ENCODE data around the gene EIF3L. TPM values are rescaled to one million over a fixed set of nuclear protein-coding genes. Genes with fewer than 3 reads are reported as not detected.
"Not testable (repeated sequence)": the region's sequence is repeated elsewhere in the genome, so short reads cannot be mapped to it uniquely, and the experiment has no call there.

The EIF3L gene
- polyA plus RNA-seq (2012; ENCODE audit: insufficient read depth, insufficient read length) = 862 TPM

DNA sequence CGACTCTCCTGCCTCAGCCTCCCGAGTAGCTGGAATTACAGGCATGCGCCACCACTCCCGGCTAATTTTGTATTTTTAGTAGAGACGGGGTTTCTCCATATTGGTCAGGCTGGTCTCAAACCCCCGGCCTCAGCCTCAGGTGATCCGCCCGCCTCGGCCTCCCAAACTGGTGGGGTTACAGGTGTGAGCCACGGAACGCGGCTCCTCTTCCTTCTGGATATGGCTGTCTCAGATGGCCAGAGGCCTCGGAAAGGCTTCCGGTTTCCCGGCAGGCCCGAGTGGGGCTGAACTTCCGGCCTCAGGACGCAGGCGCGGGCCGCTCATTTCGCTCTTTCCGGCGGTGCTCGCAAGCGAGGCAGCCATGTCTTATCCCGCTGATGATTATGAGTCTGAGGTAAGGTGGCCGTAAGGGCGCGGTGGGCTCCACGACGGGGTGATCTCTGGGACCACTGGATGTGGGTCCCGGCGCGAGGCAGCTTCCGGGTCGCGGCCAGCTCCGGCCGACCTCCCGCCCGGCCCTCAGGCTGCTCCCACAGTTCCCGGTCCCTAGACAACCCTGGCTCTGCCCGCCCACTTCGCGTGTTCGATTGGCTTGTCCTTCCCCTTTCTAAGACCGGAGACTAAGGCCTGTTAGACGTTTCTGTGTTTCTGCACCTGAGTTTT, at the start of gene EIF3L:
Gene EIF3L, plus strand, starts transcription at position 331 of the 663 bp plus-strand sequence. Its CDS starts 31 bp downstream, at position 362.
- DNase-seq (ENCODE audit: low read depth, low spot score) = peak; percentile 81
- peak within 1 kb of the TSS; percentile 100 for H3K4me3 ChIP-seq (ENCODE audit: low read length)

DNA sequence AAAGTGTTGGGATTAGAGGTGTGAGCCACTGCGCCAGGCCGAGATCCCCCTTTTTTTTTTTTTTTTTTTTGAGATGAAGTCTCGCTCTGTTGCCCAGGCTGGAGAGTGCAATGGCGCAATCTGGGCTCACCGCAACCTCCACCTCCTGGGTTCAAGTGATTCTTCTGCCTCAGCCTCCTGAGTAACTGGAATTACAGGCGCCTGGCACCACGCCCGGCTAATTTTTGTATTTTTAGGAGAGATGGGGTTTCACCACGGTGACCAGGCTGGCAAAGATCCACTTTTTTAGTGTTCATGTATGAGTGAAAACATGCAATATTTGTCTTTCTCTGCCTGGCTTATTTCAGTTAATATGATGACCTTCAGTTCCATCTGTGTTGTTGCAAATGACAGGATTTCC, 49.2 kb upstream of the EIF3L start:
- not testable (repeated sequence) for H3K4me3 ChIP-seq (ENCODE audit: low read length); DNase-seq (ENCODE audit: low read depth, low spot score)

DNA sequence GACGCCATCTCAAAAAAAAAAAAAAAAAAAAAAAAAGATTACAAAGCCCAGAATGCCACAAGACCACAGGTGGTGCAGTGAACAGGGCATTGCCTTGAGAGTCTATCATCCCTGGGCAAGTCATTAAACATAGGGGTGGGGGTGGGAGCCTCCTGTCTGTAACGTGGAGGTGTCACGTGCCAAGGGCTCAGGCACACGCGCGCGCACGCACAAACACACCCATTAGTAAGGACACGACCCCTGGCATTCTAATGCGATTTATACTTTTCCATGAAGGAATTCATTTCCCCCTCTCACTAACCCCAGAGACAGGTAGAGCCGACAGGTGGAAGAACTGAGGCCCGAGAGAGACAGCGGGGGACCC, 47.3 kb upstream of the EIF3L start:
- peak overlapping the region; percentile 53 for H3K4me3 ChIP-seq (ENCODE audit: low read length)
- no peak for DNase-seq (ENCODE audit: low read depth, low spot score)

DNA sequence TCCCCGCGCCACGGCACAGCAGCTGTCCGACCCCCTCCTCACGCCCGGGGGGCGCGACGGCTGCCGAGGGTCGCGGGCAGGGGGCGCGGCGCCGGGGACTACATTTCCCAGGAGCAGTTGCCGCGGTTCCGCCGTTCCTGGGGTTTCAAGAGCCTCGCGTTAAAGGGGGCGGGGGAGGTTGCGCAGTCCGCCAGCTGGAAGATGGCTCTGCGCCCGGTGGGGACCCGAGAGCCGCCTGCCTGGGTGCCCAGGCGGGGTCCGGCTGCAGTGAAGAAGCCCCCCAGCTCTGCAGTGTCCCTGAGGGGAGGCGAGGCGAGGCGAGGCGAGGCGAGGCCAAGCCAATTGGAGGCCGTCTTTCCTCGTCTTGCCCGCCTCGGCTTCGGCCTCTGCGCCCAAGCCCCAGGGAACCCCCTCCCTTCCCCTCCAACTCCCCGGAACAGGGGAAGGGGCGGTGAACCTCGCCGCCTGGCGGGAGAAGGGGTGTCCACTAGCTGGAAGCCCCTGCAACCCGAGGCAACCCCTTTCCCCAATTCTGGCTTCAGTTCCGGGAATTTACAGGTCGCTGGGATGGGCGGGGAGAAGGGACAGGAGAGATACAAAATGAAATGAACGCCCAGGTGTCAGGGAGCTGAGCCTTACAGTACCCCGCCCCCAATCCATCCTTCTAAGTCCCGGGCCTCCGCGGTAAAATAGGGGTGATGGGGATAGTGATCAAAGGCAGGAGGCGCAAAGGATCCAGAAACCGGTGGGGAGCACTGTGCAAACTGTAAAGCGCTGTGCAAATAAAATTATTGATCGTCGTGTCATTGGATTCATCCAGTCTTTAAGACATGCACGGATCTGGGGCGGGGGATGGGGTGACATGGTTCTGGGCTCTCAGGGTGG, 46.7 kb upstream of the EIF3L start:
- peak overlapping the region; percentile 53 for H3K4me3 ChIP-seq (ENCODE audit: low read length)
- no peak for DNase-seq (ENCODE audit: low read depth, low spot score)

DNA sequence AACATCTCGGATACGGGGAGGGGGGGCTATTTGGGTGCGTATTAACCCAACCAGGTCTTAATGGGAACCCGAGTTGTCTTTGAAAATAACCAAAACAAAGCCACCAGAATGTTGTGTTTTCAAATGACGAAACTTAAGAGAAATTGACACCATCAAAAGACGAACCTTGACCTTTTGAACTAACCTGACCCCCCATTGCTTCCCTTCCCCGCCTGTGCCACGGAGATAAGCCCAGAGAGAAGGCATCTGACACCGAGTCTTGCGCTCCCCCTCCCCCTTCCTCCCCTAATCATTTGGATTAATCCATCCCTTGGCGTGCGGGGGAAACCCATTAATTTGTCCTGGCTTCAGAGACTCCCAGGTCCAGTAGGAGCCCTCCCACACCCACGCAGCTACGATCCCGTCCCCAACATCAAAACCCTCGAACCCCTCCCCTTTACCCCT, 46.0 kb upstream of the EIF3L start:
- no peak for DNase-seq (ENCODE audit: low read depth, low spot score)
- no peak overlapping the region; the same call in 1 of the 2 replicates for H3K4me3 ChIP-seq (ENCODE audit: low read length)

DNA sequence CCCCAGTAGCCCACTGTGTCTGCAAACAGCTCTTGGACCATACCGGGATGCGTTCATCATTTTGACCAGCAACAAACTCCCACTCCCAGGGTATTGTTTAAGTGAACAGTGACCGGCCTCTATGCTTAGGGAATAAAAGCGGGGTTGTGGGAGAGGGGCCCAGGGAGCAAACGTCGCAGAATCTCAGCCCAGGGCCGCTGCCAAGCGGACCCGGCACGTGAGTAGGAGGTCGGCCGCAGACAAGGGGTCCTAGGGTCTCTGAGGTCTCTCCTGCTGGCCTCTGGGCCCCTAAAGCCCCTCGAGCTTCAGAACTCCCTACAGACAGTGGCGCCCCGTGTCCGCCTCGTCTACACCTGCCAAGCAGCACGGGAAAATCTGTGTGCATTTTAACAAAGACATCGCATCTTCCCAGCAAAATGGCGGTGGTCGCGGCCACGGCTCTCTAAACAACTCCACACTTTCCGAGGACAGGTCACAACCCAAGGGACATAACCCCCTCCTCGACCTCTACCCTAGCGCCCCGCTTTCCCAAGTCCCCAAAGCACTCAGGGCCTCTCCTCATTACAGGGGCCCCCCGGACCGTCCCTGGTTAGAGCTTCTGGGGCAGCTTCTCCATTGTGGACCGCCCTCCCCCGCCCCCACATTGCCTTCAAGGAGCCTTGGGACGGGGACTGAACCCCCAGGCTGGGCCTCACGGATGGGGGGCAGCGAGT, 45.4 kb upstream of the EIF3L start:
- H3K4me3 ChIP-seq (ENCODE audit: low read length) = peak overlapping the region; percentile 57
- DNase-seq (ENCODE audit: low read depth, low spot score) = no peak

DNA sequence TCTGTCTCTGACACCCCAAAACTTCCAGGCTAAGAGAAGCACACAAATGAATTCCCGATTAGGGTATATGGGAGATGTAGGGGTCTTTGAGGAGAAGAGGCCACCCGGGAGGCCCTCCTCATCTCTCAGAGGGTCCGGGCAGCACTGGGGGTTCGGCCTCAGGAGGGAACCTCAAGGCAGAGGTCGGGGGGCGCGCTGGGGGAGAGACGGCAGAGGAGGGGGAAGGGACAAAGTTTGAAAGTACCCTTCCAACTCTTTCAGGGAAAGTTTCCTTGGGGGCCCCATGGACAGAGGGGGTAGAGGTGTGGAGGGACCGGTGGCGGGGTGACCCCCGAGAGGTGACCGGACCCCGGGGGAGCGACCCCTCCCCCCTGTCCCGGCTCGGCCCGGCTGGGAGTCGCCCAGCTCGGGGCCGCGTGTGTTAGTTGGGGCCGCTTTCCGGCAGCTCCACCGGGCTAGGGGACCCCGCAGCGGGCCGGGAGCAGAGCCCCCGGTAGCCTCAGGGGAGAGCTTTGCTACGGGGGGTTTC, 44.8 kb upstream of the EIF3L start:
- no peak for DNase-seq (ENCODE audit: low read depth, low spot score)
- H3K4me3 ChIP-seq (ENCODE audit: low read length) = peak overlapping the region; percentile 57

DNA sequence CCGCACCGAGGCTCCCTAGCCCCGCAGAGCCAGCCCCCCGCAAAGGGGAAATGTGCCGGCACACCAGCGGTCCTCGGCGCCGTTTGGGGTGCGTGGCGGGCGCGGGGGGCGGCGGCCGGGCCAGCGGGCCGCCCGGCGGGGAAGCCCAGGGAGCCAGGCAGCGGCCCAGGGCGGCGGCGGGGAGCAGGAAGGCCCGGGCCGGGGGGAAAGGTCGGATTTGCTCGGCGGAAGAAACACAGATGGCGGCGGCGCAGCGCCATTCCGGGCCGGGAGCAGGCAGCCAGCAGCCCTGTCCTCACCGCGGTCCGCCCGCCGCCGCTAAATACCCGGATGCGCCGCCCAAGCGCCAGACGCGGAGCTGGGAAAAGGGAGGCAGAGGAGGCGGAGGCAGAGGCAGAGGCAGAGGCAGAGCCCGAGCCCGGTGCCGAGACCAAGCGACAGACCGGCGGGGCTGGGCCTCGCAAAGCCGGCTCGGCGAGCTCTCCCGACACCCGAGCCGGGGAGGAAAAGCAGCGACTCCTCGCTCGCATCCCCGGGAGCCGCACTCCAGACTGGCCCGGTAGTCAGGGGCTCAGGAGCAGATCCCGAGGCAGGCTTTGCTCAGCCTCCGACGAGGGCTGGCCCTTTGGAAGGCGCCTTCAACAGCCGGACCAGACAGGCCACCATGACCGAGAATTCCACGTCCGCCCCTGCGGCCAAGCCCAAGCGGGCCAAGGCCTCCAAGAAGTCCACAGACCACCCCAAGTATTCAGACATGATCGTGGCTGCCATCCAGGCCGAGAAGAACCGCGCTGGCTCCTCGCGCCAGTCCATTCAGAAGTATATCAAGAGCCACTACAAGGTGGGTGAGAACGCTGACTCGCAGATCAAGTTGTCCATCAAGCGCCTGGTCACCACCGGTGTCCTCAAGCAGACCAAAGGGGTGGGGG, 44.1 kb upstream of the EIF3L start:
- peak; percentile 66 for DNase-seq (ENCODE audit: low read depth, low spot score)
- H3K4me3 ChIP-seq (ENCODE audit: low read length) = peak overlapping the region; percentile 57

DNA sequence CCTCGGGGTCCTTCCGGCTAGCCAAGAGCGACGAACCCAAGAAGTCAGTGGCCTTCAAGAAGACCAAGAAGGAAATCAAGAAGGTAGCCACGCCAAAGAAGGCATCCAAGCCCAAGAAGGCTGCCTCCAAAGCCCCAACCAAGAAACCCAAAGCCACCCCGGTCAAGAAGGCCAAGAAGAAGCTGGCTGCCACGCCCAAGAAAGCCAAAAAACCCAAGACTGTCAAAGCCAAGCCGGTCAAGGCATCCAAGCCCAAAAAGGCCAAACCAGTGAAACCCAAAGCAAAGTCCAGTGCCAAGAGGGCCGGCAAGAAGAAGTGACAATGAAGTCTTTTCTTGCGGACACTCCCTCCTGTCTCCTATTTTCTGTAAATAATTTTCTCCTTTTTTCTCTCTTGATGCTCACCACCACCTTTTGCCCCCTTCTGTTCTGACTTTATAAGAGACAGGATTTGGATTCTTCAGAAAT, 43.4 kb upstream of the EIF3L start:
- peak overlapping the region; percentile 57 for H3K4me3 ChIP-seq (ENCODE audit: low read length)
- no peak for DNase-seq (ENCODE audit: low read depth, low spot score)

DNA sequence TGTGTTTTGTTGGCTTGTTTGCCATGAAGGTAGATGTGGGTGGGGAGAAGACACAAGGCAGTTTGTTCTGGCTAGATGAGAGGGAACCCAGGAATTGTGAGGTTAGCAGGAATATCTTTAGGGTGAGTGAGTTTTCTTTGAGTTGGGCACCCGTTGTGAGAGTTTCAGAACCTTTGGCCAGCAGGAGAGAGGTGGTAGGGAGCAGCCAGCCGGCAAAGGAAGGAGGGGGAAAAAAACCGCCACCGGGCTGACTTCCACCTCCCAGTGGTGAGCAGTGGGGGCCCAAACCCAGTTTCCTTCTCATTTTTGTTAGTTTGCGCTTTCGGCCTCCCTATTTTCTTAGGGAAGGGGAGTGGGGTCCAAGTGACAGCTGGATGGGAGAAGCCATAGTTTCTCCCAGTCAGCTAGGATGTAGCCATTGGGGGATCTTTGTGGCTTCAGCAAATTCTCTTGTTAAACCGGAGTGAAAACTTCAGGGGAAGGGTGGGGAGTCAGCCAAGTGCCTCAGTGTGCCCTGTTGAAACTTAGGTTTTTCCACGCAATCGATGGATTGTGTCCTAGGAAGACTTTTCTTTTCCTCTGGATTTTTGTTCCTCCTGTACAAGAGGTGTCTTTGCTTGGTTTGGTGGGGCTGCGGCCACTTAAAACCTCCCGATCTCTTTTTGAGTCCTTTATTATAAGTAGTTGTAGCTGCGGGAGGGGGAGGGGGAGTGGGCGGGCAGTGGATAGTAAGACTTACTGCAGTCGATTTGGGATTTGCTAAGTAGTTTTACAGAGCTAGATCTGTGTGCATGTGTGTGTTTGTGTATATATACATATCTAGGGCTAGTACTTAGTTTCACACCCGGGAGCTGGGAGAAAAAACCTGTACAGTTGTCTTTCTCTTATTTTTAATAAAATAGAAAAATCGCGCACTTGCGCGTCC, 42.5 kb upstream of the EIF3L start:
- peak overlapping the region; percentile 87 for H3K4me3 ChIP-seq (ENCODE audit: low read length)

DNA sequence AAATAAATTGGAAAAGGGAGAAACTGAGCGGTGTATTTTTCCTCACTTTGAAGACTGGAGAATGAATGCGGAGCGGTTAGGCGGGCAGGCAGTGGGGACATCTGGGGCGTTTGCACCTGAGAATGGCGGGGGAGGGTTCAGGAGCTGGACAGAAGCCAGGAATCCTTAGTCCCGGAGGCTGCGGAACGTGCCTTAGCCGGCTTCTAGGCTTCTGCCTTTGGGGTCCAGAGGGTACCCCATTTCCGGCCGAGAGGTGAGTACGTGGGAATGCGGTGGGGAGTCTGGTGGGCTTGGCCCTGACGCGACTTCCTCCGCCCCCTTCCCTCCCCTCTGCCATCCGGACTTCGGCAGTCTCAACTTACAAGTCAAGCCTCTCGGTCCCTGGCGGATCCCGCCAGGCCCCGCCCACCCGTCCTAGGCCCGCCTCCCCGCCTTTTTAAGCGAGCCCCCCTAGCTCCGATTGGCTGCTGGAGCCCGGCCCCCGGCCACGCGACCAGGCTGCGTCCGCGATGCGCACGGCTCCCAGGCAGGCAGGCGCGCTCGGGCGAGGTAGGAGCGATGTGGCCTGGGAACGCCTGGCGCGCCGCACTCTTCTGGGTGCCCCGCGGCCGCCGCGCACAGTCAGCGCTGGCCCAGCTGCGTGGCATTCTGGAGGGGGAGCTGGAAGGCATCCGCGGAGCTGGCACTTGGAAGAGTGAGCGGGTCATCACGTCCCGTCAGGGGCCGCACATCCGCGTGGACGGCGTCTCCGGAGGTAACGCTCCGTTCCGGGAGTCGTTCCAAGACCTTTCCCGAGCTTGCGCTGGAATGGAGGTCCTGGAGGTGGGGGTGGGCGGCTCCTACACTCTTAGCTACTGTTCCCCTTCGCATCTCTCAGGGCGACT, 41.6 kb upstream of the EIF3L start, which contains the start of gene GCAT:
Gene GCAT, plus strand, starts transcription at position 525 of the 884 bp plus-strand sequence. Its CDS starts 34 bp downstream, at position 559.
- H3K4me3 ChIP-seq (ENCODE audit: low read length) = peak within 1 kb of the TSS; percentile 87
- DNase-seq (ENCODE audit: low read depth, low spot score) = peak; percentile 96

More for the DNA sequence above, 42.5 kb upstream of the EIF3L start:
- DNase-seq (ENCODE audit: low read depth, low spot score) = no peak

DNA sequence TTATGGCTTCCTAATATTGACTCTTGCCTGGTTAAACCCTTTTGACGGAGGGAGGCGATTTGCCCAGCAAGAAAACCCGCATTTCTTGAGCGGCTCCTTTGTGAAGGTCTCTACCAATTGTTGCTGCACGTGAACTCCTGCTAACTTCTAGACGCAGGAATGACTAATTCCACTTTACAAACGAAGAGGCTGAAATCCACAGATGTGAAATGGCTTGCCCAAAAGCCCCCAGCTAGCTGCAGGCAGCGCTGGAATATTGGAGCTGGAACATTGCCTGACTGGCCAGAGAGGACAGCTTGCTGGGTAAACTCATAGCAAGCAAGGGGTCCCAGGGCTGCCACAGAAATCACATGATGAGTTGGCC, 40.9 kb upstream of the EIF3L start:
- DNase-seq (ENCODE audit: low read depth, low spot score) = no peak
- peak overlapping the region; percentile 87 for H3K4me3 ChIP-seq (ENCODE audit: low read length)

DNA sequence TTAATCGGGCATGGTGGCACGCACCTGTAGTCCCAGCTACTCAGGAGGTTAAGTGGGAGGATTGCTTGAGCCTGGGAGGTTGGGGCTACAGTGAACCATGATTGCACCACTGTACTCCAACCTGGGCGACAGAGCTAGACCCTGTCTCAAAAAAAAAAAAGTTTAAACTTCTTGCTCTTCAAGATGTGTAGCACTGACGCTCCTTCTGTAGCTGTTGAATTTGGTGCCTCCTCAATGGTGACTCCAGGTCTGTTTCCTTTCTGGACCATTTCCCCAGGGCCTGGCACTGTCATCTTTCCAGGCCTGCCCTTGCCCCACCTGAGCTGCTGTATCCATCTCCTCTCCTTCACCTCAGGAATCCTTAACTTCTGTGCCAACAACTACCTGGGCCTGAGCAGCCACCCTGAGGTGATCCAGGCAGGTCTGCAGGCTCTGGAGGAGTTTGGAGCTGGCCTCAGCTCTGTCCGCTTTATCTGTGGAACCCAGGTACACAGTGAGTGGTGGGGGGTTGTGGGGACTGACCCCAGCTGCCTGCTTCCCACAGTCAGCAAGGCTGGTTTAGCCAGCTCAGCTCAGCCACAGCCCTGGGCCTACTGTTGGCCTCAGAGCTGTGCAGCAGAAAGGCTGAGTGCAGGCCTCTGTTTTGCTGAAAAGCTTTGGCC, 39.4 kb upstream of the EIF3L start:
- DNase-seq (ENCODE audit: low read depth, low spot score) = no peak
- no peak overlapping the region for H3K4me3 ChIP-seq (ENCODE audit: low read length)

DNA sequence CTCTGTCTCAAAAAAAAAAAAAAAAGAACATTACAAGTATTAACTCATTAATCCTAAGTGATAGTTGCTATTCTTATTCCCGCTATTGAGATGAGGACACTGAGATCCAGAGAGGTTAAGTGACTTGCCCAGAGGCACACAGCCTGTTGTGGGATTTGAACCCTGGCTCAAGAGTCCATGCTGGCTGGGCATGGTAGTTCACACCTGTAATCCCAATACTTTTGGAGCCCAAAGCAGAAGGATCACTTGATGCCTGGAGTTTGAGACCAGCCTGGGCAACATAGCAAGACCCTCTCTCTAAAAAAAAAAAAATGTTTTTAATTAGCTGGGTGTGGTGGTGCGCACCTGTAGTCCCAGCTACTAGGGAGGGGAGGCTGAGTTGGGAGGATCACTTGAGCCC, 37.4 kb upstream of the EIF3L start:
- no peak overlapping the region for H3K4me3 ChIP-seq (ENCODE audit: low read length)
- DNase-seq (ENCODE audit: low read depth, low spot score) = no peak

DNA sequence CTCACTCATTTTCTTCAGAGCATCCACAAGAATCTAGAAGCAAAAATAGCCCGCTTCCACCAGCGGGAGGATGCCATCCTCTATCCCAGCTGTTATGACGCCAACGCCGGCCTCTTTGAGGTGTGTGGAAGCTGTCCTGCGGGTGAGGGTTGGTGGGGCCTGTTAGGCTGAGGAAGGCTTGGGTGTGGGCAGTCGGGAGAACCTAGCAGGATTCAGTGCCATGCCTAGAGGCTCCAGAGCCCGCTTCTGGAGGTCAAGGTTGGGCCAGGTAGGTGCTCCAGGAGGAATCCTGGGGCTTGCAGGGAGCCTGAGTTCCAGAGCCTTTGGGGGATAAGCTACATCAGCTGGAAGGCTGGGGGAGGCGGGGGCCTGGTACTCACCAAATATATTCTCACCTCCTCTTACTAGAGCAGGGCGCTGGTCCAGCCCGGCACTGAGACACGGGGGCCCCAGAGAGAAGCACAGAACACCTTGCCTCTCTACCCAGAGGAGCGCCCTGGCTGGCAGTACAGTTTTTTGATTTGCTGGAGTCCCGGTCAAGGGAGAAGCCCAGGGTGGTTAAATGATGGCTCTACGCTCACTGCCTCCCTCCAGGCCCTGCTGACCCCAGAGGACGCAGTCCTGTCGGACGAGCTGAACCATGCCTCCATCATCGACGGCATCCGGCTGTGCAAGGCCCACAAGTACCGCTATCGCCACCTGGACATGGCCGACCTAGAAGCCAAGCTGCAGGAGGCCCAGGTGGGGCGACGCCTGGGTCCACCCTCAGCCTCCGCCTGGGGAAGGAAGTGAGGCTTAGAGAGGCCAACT, 36.1 kb upstream of the EIF3L start:
- no peak overlapping the region for H3K4me3 ChIP-seq (ENCODE audit: low read length)
- DNase-seq (ENCODE audit: low read depth, low spot score) = no peak

All from Jurkat, Clone E6-1 (cell line).